ENCODE measurements around the gene LIN28A.

The LIN28A gene

DNA sequence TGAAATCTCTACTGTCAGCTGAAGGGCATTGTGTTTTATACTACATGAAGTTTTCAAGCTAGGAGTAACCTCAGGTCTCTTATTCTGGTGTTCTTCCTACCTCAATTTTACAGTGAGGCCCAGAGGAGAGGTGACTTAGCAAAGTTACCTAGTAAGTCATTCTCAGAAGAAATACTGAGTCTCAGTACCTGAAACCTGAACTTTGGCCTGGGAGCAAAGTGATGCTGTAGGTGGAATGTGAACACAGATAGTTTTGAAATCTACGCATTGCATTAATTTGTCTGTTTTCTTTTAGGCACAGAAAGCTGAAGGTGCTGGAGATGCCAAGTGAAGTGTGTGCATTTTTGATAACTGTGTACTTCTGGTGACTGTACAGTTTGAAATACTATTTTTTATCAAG is 64.2 kb downstream of the LIN28A start:
- peaks cover 31 to 56% of the 10 kb centered on the region in 2 experiments for H3K36me3 ChIP-seq (ENCODE audit: control insufficient read depth in 2 of 2, insufficient read depth in 1 of 2, low read length in 2 of 2)
- no peak for TF ChIP-seq ZNF677 (tag by site-specific recombination; IDR thresholded peaks at IDR 0.05)
- TF ChIP-seq ZNF169 (tag by site-specific recombination; IDR thresholded peaks at IDR 0.05), result no peak
- TF ChIP-seq ZNF404 (tag by site-specific recombination; IDR thresholded peaks at IDR 0.05), result no peak
- TF ChIP-seq, protein P1, sequence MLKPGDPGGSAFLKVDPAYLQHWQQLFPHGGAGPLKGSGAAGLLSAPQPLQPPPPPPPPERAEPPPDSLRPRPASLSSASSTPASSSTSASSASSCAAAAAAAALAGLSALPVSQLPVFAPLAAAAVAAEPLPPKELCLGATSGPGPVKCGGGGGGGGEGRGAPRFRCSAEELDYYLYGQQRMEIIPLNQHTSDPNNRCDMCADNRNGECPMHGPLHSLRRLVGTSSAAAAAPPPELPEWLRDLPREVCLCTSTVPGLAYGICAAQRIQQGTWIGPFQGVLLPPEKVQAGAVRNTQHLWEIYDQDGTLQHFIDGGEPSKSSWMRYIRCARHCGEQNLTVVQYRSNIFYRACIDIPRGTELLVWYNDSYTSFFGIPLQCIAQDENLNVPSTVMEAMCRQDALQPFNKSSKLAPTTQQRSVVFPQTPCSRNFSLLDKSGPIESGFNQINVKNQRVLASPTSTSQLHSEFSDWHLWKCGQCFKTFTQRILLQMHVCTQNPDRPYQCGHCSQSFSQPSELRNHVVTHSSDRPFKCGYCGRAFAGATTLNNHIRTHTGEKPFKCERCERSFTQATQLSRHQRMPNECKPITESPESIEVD (tag by site-specific recombination; IDR thresholded peaks at IDR 0.05), result no peak
- TF ChIP-seq SP3 (tag by site-specific recombination; IDR thresholded peaks at IDR 0.05), result no peak
- no peak for TF ChIP-seq ZNF302 (tag by site-specific recombination; IDR thresholded peaks at IDR 0.05; ENCODE audit: low read depth)
- TF ChIP-seq OVOL3 (tag by site-specific recombination; IDR thresholded peaks at IDR 0.05), result no peak
- no peak for TF ChIP-seq ZNF280D (tag by site-specific recombination; IDR thresholded peaks at IDR 0.05)
- TF ChIP-seq HOXD13 (CRISPR knock-in tag; IDR thresholded peaks at IDR 0.05; ENCODE audit: borderline replicate concordance), result no peak
- POLR2A ChIA-PET, result interaction anchor here (1.4 kb wide), 1 partner anchor 25 kb away, joined by 3 read pairs; no protein-coding TSS in a partner anchor
- CTCF ChIA-PET, result interaction anchor here (0.6 kb wide), 1 partner anchor 25 kb away, joined by 3 read pairs; no protein-coding TSS in a partner anchor
- H3K4me1 ChIP-seq (ENCODE audit: control insufficient read depth, insufficient read depth, low read length), result peaks cover 2% of the 10 kb centered on the region; the same call in 1 of the 2 replicates
- peak overlapping the region; percentile 11; the same call in 1 of the 2 replicates for H3K4me3 ChIP-seq (ENCODE audit: low read depth, low read length)
- H3K27ac ChIP-seq (ENCODE audit: extremely low read depth, low read depth, low read length), result no peak overlapping the region
- H3K9me3 ChIP-seq (ENCODE audit: control insufficient read depth, insufficient read depth, low read depth, low read length), result no peaks in the 10 kb centered on the region

GRCh38 chr1:26475989-26476388 is 65.4 kb downstream of the LIN28A start:
- no peak overlapping the region for H3K27ac ChIP-seq (ENCODE audit: extremely low read depth, low read depth, low read length)

GRCh38 chr1:26476958-26477357 is 66.3 kb downstream of the LIN28A start:
- Histone ChIP-seq H3K4me1 (ENCODE audit: control insufficient read depth, insufficient read depth, low read length) (0 out of 2 replicates have a peak, but pooled peaks cover 2% of the 10 kb centered on the region), H3K27ac (ENCODE audit: extremely low read depth, low read depth, low read length) (no peak overlapping the region), H3K36me3 (ENCODE audit: control insufficient read depth in 2 of 2, insufficient read depth in 1 of 2, low read length in 2 of 2) (peaks cover 34 to 55% of the 10 kb centered on the region in 2 experiments), H3K9me3 (ENCODE audit: control insufficient read depth, insufficient read depth, low read depth, low read length) (no peaks in the 10 kb centered on the region), H3K4me3 (ENCODE audit: low read depth, low read length) (no peak overlapping the region)
- CTCF ChIA-PET, result interaction anchor here (0.6 kb wide), 1 partner anchor 248 kb away, joined by 3 read pairs; no protein-coding TSS in a partner anchor
- POLR2A ChIA-PET, result no interaction called here
- no peak for TF ChIP-seq IKZF3 (tag by site-specific recombination; IDR thresholded peaks at IDR 0.05)
- TF ChIP-seq ZNF707 (tag by site-specific recombination; IDR thresholded peaks at IDR 0.05), result no peak
- TF ChIP-seq, protein P2, sequence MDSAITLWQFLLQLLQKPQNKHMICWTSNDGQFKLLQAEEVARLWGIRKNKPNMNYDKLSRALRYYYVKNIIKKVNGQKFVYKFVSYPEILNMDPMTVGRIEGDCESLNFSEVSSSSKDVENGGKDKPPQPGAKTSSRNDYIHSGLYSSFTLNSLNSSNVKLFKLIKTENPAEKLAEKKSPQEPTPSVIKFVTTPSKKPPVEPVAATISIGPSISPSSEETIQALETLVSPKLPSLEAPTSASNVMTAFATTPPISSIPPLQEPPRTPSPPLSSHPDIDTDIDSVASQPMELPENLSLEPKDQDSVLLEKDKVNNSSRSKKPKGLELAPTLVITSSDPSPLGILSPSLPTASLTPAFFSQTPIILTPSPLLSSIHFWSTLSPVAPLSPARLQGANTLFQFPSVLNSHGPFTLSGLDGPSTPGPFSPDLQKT (IDR thresholded peaks at IDR 0.05; ENCODE audit: borderline replicate concordance, low read depth, low read length), result no peak
- 0 out of 2 replicates have a peak, but pooled peaks have one; percentile 11 for TF ChIP-seq ZNF660 (tag by site-specific recombination; IDR thresholded peaks at IDR 0.05)

More at GRCh38 chr1:26475989-26476388, 65.4 kb downstream of the LIN28A start:
- no peaks in the 10 kb centered on the region for H3K9me3 ChIP-seq (ENCODE audit: control insufficient read depth, insufficient read depth, low read depth, low read length)
- H3K36me3 ChIP-seq (ENCODE audit: control insufficient read depth in 2 of 2, insufficient read depth in 1 of 2, low read length in 2 of 2), result peaks cover 34 to 55% of the 10 kb centered on the region in 2 experiments
- TF ChIP-seq ZNF473 (tag by site-specific recombination; IDR thresholded peaks at IDR 0.05) (no peak), ZFP37 (tag by site-specific recombination; IDR thresholded peaks at IDR 0.05) (no peak), ZNF175 (tag by site-specific recombination; IDR thresholded peaks at IDR 0.05) (no peak), KLF8 (tag by site-specific recombination; IDR thresholded peaks at IDR 0.05) (no peak), ZNF600 (tag by site-specific recombination; IDR thresholded peaks at IDR 0.05) (peak; percentile 50)
- H3K4me3 ChIP-seq (ENCODE audit: low read depth, low read length), result no peak overlapping the region
- peaks cover 2% of the 10 kb centered on the region; the same call in 1 of the 2 replicates for H3K4me1 ChIP-seq (ENCODE audit: control insufficient read depth, insufficient read depth, low read length)
- ChIA-PET CTCF (no interaction called here), POLR2A (no interaction called here)

All from HEK293 (cell line).